H1 (cell line): ENCODE data around the gene CRIP1. TPM values are rescaled to one million over a fixed set of nuclear protein-coding genes. Genes with fewer than 3 reads are reported as not detected.
A peak's percentile ranks its signal among the peaks of the same experiment; 100 is the strongest.

ENCODE experiments used
- CTCF ChIA-PET: fragments of 300-600 bp; sonication (Branson Sonifier 250); formaldehyde crosslinking; loops from one replicate; lab custom pipeline; 2021; ENCODE audit not compliant: partially characterized antibody; lab: Charles Lee
- POLR2A ChIA-PET: fragments of 300-600 bp; sonication (Branson Sonifier 250); formaldehyde crosslinking; loops from one replicate; lab custom pipeline; 2021; ENCODE audit warnings: inconsistent platforms; ENCODE audit not compliant: partially characterized antibody; lab: Charles Lee
- DNase-seq, 2 experiments: peaks; one replicate each; pipeline versions ENCODE4 v3.0.0 to v3.0.0-alpha.2; 2010 to 2022; ENCODE audit warnings: low spot score in 2 of 2, low read depth in 1 of 2, mixed read lengths in 1 of 2
- FAIRE-seq: peaks from 2 replicates; lab custom pipeline; 2011; peaks lifted over from hg19 to GRCh38; lab: Jason Lieb, UNC
- H2AFZ ChIP-seq: 2 replicates; pipeline ENCODE4 v1.8.1; 2012; ENCODE audit warnings: low read length, inconsistent platforms
- H2AK5ac ChIP-seq: 2 replicates; pipeline ENCODE4 v1.6.1; 2013; ENCODE audit warnings: low read depth, low read length
- H2BK120ac ChIP-seq: replicated peaks from 2 replicates; pipeline ENCODE3; 2013; ENCODE audit warnings: low read depth, low read length, inconsistent platforms
- H2BK12ac ChIP-seq: 2 replicates; pipeline ENCODE4 v1.6.1; 2013; ENCODE audit warnings: low read depth, low read length
- H2BK15ac ChIP-seq: 2 replicates; pipeline ENCODE4 v1.6.1; 2013; ENCODE audit warnings: low read length
- H2BK20ac ChIP-seq: 2 replicates; pipeline ENCODE4 v1.6.1; 2013; ENCODE audit warnings: low read length
- H2BK5ac ChIP-seq: 2 replicates; pipeline ENCODE4 v1.6.1; 2013; ENCODE audit warnings: low read depth, low read length
- H3K14ac ChIP-seq: 2 replicates; pipeline ENCODE4 v1.6.1; 2013; ENCODE audit warnings: inconsistent platforms; ENCODE audit not compliant: insufficient read length
- H3K18ac ChIP-seq: 2 replicates; pipeline ENCODE4 v1.6.1; 2013; ENCODE audit warnings: low read length; ENCODE audit errors: extremely low read depth
- H3K23ac ChIP-seq: 2 replicates; pipeline ENCODE4 v1.6.1; 2013; ENCODE audit warnings: inconsistent platforms; ENCODE audit not compliant: insufficient read length
- H3K23me2 ChIP-seq: 2 replicates; pipeline ENCODE4 v1.6.1; 2013; ENCODE audit warnings: low read depth, low read length
- H3K27ac ChIP-seq: 2 replicates; pipeline ENCODE4 v1.6.1; 2011; ENCODE audit warnings: low read depth, low read length, inconsistent platforms
- H3K27me3 ChIP-seq, 4 experiments: replicated peaks in 1 of 4; 1 replicate in 1 of 4; 2 replicates in 3 of 4; pipeline versions ENCODE4 v1.6.1 to v1.8.1; 2011 to 2013; ENCODE audit warnings: low read length in 3 of 4, mild to moderate bottlenecking in 3 of 4, inconsistent platforms in 2 of 4, mixed read lengths in 2 of 4, moderate library complexity in 1 of 4; ENCODE audit not compliant: control insufficient read depth in 3 of 4, insufficient read depth in 3 of 4; ENCODE audit errors: extremely low read depth in 1 of 4
- H3K36me3 ChIP-seq, 4 experiments: 2 replicates each; pipeline versions ENCODE4 v1.6.1 to v1.8.1; 2011 to 2013; ENCODE audit warnings: mild to moderate bottlenecking in 4 of 4, low read length in 3 of 4, moderate library complexity in 2 of 4, control low read depth in 1 of 4, inconsistent platforms in 1 of 4; ENCODE audit not compliant: insufficient read depth in 4 of 4, control insufficient read depth in 2 of 4
- H3K4ac ChIP-seq: replicated peaks from 2 replicates; pipeline ENCODE3; 2013; ENCODE audit warnings: low read length, low read depth, mixed read lengths, inconsistent platforms; ENCODE audit not compliant: insufficient read length
- H3K4me1 ChIP-seq, 4 experiments: replicated peaks in 1 of 4; 1 replicate in 1 of 4; 2 replicates in 3 of 4; pipeline versions ENCODE4 v1.6.1 to v1.8.1; 2011 to 2013; ENCODE audit warnings: low read length in 3 of 4, inconsistent platforms in 2 of 4, mixed read lengths in 1 of 4; ENCODE audit not compliant: insufficient read depth in 4 of 4, control insufficient read depth in 3 of 4
- H3K4me2 ChIP-seq, 2 experiments: 2 replicates each; pipeline versions ENCODE4 v1.6.1 to v1.8.1; 2011 to 2013; ENCODE audit warnings: low read depth in 2 of 2, low read length in 2 of 2, control low read depth in 1 of 2, inconsistent platforms in 1 of 2, mild to moderate bottlenecking in 1 of 2; ENCODE audit not compliant: insufficient read depth in 1 of 2
- H3K4me3 ChIP-seq, 4 experiments: fragments of 200-600, 300-600 bp in 1 of 4; sonication (generic), shearing (Covaris generic), sonication (Bioruptor Twin) in 1 of 4; 2 replicates each; pipeline versions ENCODE4 v1.5.1 to v1.8.1; 2011 to 2016; ENCODE audit warnings: low read length in 4 of 4, low read depth in 3 of 4, control low read depth in 2 of 4, inconsistent platforms in 2 of 4, mild to moderate bottlenecking in 2 of 4, mixed read lengths in 1 of 4, moderate library complexity in 1 of 4; ENCODE audit not compliant: insufficient read depth in 2 of 4; ENCODE audit errors: extremely low read depth in 1 of 4
- H3K56ac ChIP-seq: replicated peaks from 2 replicates; pipeline ENCODE3; 2013; ENCODE audit warnings: low read depth, mild to moderate bottlenecking, mixed read lengths, low read length, inconsistent platforms; ENCODE audit not compliant: insufficient read length
- H3K79me1 ChIP-seq: 2 replicates; pipeline ENCODE4 v1.6.1; 2013; ENCODE audit warnings: low read depth, low read length, control low read depth
- H3K79me2 ChIP-seq, 2 experiments: 2 replicates each; pipeline versions ENCODE4 v1.6.1 to v1.8.1; 2012 to 2013; ENCODE audit warnings: low read length in 2 of 2, mild to moderate bottlenecking in 2 of 2, inconsistent platforms in 1 of 2; ENCODE audit not compliant: insufficient read depth in 2 of 2, control insufficient read depth in 1 of 2
- H3K9ac ChIP-seq, 4 experiments: replicated peaks in 1 of 4; 1 replicate in 1 of 4; 2 replicates in 3 of 4; pipeline versions ENCODE4 v1.6.1 to v1.8.1; 2011 to 2013; ENCODE audit warnings: low read depth in 3 of 4, low read length in 3 of 4, control low read depth in 2 of 4, mild to moderate bottlenecking in 2 of 4, moderate library complexity in 2 of 4, inconsistent platforms in 1 of 4; ENCODE audit errors: extremely low read depth in 1 of 4
- H3K9me3 ChIP-seq, 2 experiments: 2 replicates each; pipeline versions ENCODE4 v1.6.1 to v1.8.1; 2012 to 2013; ENCODE audit warnings: mild to moderate bottlenecking in 2 of 2, moderate library complexity in 2 of 2, control low read depth in 1 of 2, inconsistent platforms in 1 of 2, low read depth in 1 of 2, low read length in 1 of 2, mixed read lengths in 1 of 2; ENCODE audit not compliant: insufficient read depth in 2 of 2
- H4K20me1 ChIP-seq, 2 experiments: replicated peaks in 1 of 2; 2 replicates each; pipeline versions ENCODE3 to v1.8.1; 2011 to 2013; ENCODE audit warnings: inconsistent platforms in 2 of 2, low read length in 2 of 2, mild to moderate bottlenecking in 1 of 2; ENCODE audit not compliant: insufficient read depth in 2 of 2, control insufficient read depth in 1 of 2
- H4K5ac ChIP-seq: 2 replicates; pipeline ENCODE4 v1.6.1; 2013; ENCODE audit warnings: low read length, low read depth, mixed read lengths, inconsistent platforms; ENCODE audit not compliant: insufficient read length
- H4K8ac ChIP-seq: 2 replicates; pipeline ENCODE4 v1.8.0; 2013; ENCODE audit warnings: mild to moderate bottlenecking, moderate library complexity, low read length, inconsistent platforms; ENCODE audit not compliant: insufficient read depth; ENCODE audit errors: extremely low read depth
- H4K91ac ChIP-seq: replicated peaks from 2 replicates; pipeline ENCODE3; 2013; ENCODE audit warnings: low read length, mixed read lengths, inconsistent platforms; ENCODE audit not compliant: insufficient read length
- ATF3 ChIP-seq: IDR thresholded peaks from 2 replicates; pipeline ENCODE4 v1.6.1; 2011; ENCODE audit warnings: low read depth, mild to moderate bottlenecking, low read length; ENCODE audit not compliant: insufficient read depth
- BACH1 ChIP-seq: IDR thresholded peaks from 2 replicates; pipeline ENCODE4 v1.6.1; 2012; ENCODE audit warnings: low read length, improper control_type of control experiment
- HDAC2 ChIP-seq, 2 experiments: fragments of 300-600 bp in 1 of 2; sonication (generic) in 1 of 2; IDR thresholded peaks; 2 replicates each; pipeline ENCODE4 v1.6.1; 2011 to 2012; ENCODE audit warnings: low read depth in 2 of 2, low read length in 2 of 2, mild to moderate bottlenecking in 2 of 2, moderate library complexity in 2 of 2, borderline replicate concordance in 1 of 2, inconsistent platforms in 1 of 2
- HDAC6 ChIP-seq: IDR thresholded peaks from one replicate; pipeline ENCODE4 v1.7.1; 2012; ENCODE audit warnings: low read depth, mild to moderate bottlenecking, inconsistent platforms, low read length, moderate library complexity
- MAFK ChIP-seq: IDR thresholded peaks from 2 replicates; pipeline ENCODE4 v1.6.1; 2012; ENCODE audit warnings: low read depth, mild to moderate bottlenecking, improper control_type of control experiment, low read length
- POLR2AphosphoS5 ChIP-seq: IDR thresholded peaks from 2 replicates; pipeline ENCODE4 v1.6.1; 2011; ENCODE audit warnings: low read depth, low read length
- RXRA ChIP-seq: IDR thresholded peaks from 2 replicates; pipeline ENCODE4 v1.6.1; 2011; ENCODE audit warnings: low read depth, mild to moderate bottlenecking, low read length, moderate library complexity; ENCODE audit not compliant: insufficient read depth
- SIRT6 ChIP-seq: IDR thresholded peaks from one replicate; pipeline ENCODE4 v1.7.1; 2012; ENCODE audit warnings: low read length, inconsistent platforms
- SIX5 ChIP-seq: IDR thresholded peaks from 2 replicates; pipeline ENCODE4 v1.6.1; 2011; ENCODE audit warnings: mild to moderate bottlenecking, low read depth, low read length
- SP4 ChIP-seq: IDR thresholded peaks from 2 replicates; pipeline ENCODE4 v1.6.1; 2012; ENCODE audit warnings: low read length, inconsistent platforms
- TAF7 ChIP-seq: optimal IDR thresholded peaks from 2 replicates; pipeline ENCODE3; 2011; ENCODE audit warnings: low read depth, mild to moderate bottlenecking, inconsistent platforms, low read length, moderate library complexity, borderline replicate concordance
- YY1 ChIP-seq: IDR thresholded peaks from 2 replicates; pipeline ENCODE4 v1.6.1; 2011; ENCODE audit warnings: low read depth, mild to moderate bottlenecking, low read length
- WGBS, 2 experiments: shearing (Covaris generic) in 1 of 2; methylation state at CpG; one replicate each; pipeline versions ENCODE4 v1.1.6 to v1.1.7; 2013 to 2015; ENCODE audit warnings: low lambda C conversion rate in 2 of 2, mixed read lengths in 2 of 2, inconsistent platforms in 1 of 2, low coverage in 1 of 2, missing lambda C conversion rate in 1 of 2; ENCODE audit not compliant: insufficient replicate concordance in 2 of 2, insufficient coverage in 1 of 2, insufficient read length in 1 of 2; ENCODE audit errors: extremely low coverage in 1 of 2, missing lambda C conversion rate in 1 of 2; 5-methylcytosine and 5-hydroxymethylcytosine counted together
- polyA plus RNA-seq, 7 experiments: library from polyadenylated mRNA; depleted of rRNA in 3 of 7; stranded (reverse) in 5 of 7; unstranded in 2 of 7; fragments of >200 nt in 5 of 7; fragments of 200-250 nt in 2 of 7; gene quantifications; 1 replicate in 5 of 7; 2 replicates in 1 of 7; 4 replicates in 1 of 7; pipeline versions ENCODE4 v1.2.1 to v1.2.3, GENCODE V29; 2011 to 2013; ENCODE audit warnings: missing spikeins in 2 of 7, mixed read lengths in 2 of 7
- total RNA-seq: library from RNA; stranded (reverse); fragmentation: NEBNext Ultra II Directional; extraction: Animal tissue kit (Norgen Biotek cat#: 25700); gene quantifications from 2 replicates; pipeline ENCODE4 v1.2.1, GENCODE V29; 2021

Gene CRIP1
- total and polyA plus RNA-seq, 2 of the 8 experiments (the other 6 are each of a cell fraction or from before 2014, with no cell fraction given): 1.2 to 2.2 TPM

GRCh38 chr14:105460116-105460515 lies 26.6 kb upstream of the CRIP1 start:
- WGBS, 2 experiments: 98% methylated on average over 13 of the region's 17 CpGs; no CpG with 5 or more reads in 1 of the 2 experiments
- H3K23me2 ChIP-seq: no peaks in the 10 kb centered on the region
- no peak for TF ChIP-seq TAF7
- TF ChIP-seq RXRA: no peak
- no peak for TF ChIP-seq YY1
- TF ChIP-seq HDAC2 (IDR thresholded peaks at IDR 0.05; ENCODE audit: borderline replicate concordance in 1 of 2, low read depth in 2 of 2, low read length in 2 of 2): no peak
- TF ChIP-seq SP4: no peak
- TF ChIP-seq BACH1: no peak
- no peak for TF ChIP-seq ATF3
- TF ChIP-seq POLR2AphosphoS5: no peak; the same call in 1 of the 2 replicates
- TF ChIP-seq MAFK: no peak
- TF ChIP-seq SIX5: no peak
- TF ChIP-seq HDAC6: no peak
- no peak for TF ChIP-seq SIRT6
- TF ChIP-seq, all 59 proteins: peak for 0
- no peak overlapping the region for H2BK15ac ChIP-seq
- H2BK20ac ChIP-seq: no peak overlapping the region
- H4K5ac ChIP-seq: no peak overlapping the region
- H3K9ac ChIP-seq: no peak overlapping the region
- H3K4me1 ChIP-seq: peaks cover 0 to 5% (median 0%) of the 10 kb centered on the region in 4 experiments; a peak in 3 of 7 replicates
- H3K79me2 ChIP-seq: no peaks in the 10 kb centered on the region; a peak in 1 of 4 replicates
- no peak overlapping the region for H3K14ac ChIP-seq
- no peak overlapping the region for H3K4me2 ChIP-seq
- H2BK12ac ChIP-seq: no peak overlapping the region
- H3K56ac ChIP-seq: no peak overlapping the region
- H2BK5ac ChIP-seq: no peak overlapping the region
- ChIA-PET CTCF (interaction anchor here (0.7 to 1.5 kb wide), 3 partner anchors 26 to 264 kb away, joined by 3 to 4 read pairs (median 3); no protein-coding TSS in a partner anchor), POLR2A (interaction anchor here (0.7 kb wide), 1 partner anchor 11 kb away, joined by 3 read pairs; no protein-coding TSS in a partner anchor)
- no peak overlapping the region for H3K23ac ChIP-seq
- no peaks in the 10 kb centered on the region for H3K9me3 ChIP-seq
- FAIRE-seq (no peak), DNase-seq (no peak)
- peaks cover 2% of the 10 kb centered on the region; the same call in 1 of the 2 replicates for H3K79me1 ChIP-seq
- H3K4me3 ChIP-seq: no peak overlapping the region
- H2AFZ ChIP-seq: no peak overlapping the region
- H3K18ac ChIP-seq: no peak overlapping the region
- no peak overlapping the region for H3K4ac ChIP-seq
- no peak overlapping the region for H4K91ac ChIP-seq
- H3K36me3 ChIP-seq: peaks cover 17 to 71% (median 47%) of the 10 kb centered on the region in 4 experiments
- no peak overlapping the region for H2BK120ac ChIP-seq
- H2AK5ac ChIP-seq: no peak overlapping the region
- H4K8ac ChIP-seq: peak overlapping the region; percentile 51; the same call in 1 of the 2 replicates
- H3K27me3 ChIP-seq: no peaks in the 10 kb centered on the region
- peaks cover 9 to 22% of the 10 kb centered on the region in 2 experiments for H4K20me1 ChIP-seq
- H3K27ac ChIP-seq: no peak overlapping the region
